T-helper 17 cell (primary cell): Measurements from ENCODE around the gene SERPINE2. TPM values are rescaled to one million over a fixed set of nuclear protein-coding genes. Genes with fewer than 3 reads are reported as not detected.
A peak's percentile ranks its signal among the peaks of the same experiment; 100 is the strongest.

Source experiments
- ATAC-seq: fragments of 150-1000 bp; cut with Tn5 transposase; 2 replicates; pipeline ENCODE4 v1.10.0; 2021; ENCODE audit warnings: mild to moderate bottlenecking, moderate library complexity
- DNase-seq, 3 donors: peaks; one replicate each; pipeline versions ENCODE4 v3.0.0 to v3.0.0-alpha.2; 2020 to 2021
- H3K9me3 ChIP-seq: one replicate; pipeline ENCODE4 v1.7.0; 2013; ENCODE audit warnings: low read length, mild to moderate bottlenecking; ENCODE audit not compliant: control insufficient read depth, poor library complexity, severe bottlenecking
- H3K27ac Mint-ChIP-seq: one replicate; pipeline ENCODE4 v1.8.0; 2022; ENCODE audit warnings: mild to moderate bottlenecking, moderate library complexity, mixed read lengths
- H3K27me3 Mint-ChIP-seq: one replicate; pipeline ENCODE4 v1.8.0; 2022; ENCODE audit warnings: mixed read lengths
- H3K36me3 Mint-ChIP-seq: one replicate; pipeline ENCODE4 v1.8.0; 2022; ENCODE audit warnings: low read depth, mixed read lengths
- H3K4me1 Mint-ChIP-seq: one replicate; pipeline ENCODE4 v1.8.0; 2022; ENCODE audit warnings: mild to moderate bottlenecking, mixed read lengths
- H3K4me3 Mint-ChIP-seq: one replicate; pipeline ENCODE4 v1.8.0; 2022; ENCODE audit warnings: mild to moderate bottlenecking, moderate library complexity, mixed read lengths
- total RNA-seq, 4 donors: library from RNA in 2 of 4; stranded (reverse) in 2 of 4; gene quantifications; one replicate each; pipeline ENCODE4 v1.2.3 and lab custom pipeline; 2022 to 2026

SERPINE2 gene
- total RNA-seq, 2 donors from 2014 or later: 0.37 to 3.9 TPM

GRCh38 chr2:223972656-223973102 is 66.4 kb downstream of the SERPINE2 start:
- DNase-seq: no peak
- ATAC-seq: no peak
- Mint-ChIP-seq H3K4me1 (peaks cover 3% of the 10 kb centered on the region), H3K27ac (no peak overlapping the region), H3K27me3 (no peaks in the 10 kb centered on the region), H3K4me3 (no peak overlapping the region), H3K36me3 (no peaks in the 10 kb centered on the region)
- H3K9me3 ChIP-seq: no peaks in the 10 kb centered on the region

- H3K9me3 ChIP-seq: no peaks in the 10 kb centered on the region
- Mint-ChIP-seq H3K4me1 (peaks cover 3% of the 10 kb centered on the region), H3K4me3 (no peak overlapping the region), H3K27me3 (no peaks in the 10 kb centered on the region), H3K36me3 (no peaks in the 10 kb centered on the region), H3K27ac (no peak overlapping the region)
- ATAC-seq: no peak
- no peak for DNase-seq
Measured at GRCh38 chr2:223971731-223972130, 67.4 kb downstream of the SERPINE2 start.

- no peaks in the 10 kb centered on the region for H3K9me3 ChIP-seq
- ATAC-seq (peak; percentile 75), DNase-seq (peak in 1 of 3 donors; percentile 53)
- Mint-ChIP-seq H3K27me3 (no peaks in the 10 kb centered on the region), H3K4me1 (peaks cover 3% of the 10 kb centered on the region), H3K36me3 (no peaks in the 10 kb centered on the region), H3K4me3 (no peak overlapping the region), H3K27ac (peak overlapping the region; percentile 16)
Measured at GRCh38 chr2:223970343-223971128, 68.5 kb downstream of the SERPINE2 start.

GRCh38 chr2:223969856-223970255 is 69.2 kb downstream of the SERPINE2 start:
- no peaks in the 10 kb centered on the region for H3K9me3 ChIP-seq
- DNase-seq (no peak), ATAC-seq (no peak)
- H3K36me3 Mint-ChIP-seq: no peaks in the 10 kb centered on the region
- peaks cover 3% of the 10 kb centered on the region for H3K4me1 Mint-ChIP-seq
- no peaks in the 10 kb centered on the region for H3K27me3 Mint-ChIP-seq
- H3K27ac Mint-ChIP-seq: no peak overlapping the region
- H3K4me3 Mint-ChIP-seq: no peak overlapping the region

- ATAC-seq (no peak), DNase-seq (no peak)
- H3K9me3 ChIP-seq: no peaks in the 10 kb centered on the region
- Mint-ChIP-seq H3K27me3 (no peaks in the 10 kb centered on the region), H3K4me1 (peaks cover 3% of the 10 kb centered on the region), H3K27ac (no peak overlapping the region), H3K4me3 (no peak overlapping the region), H3K36me3 (no peaks in the 10 kb centered on the region)
Measured at GRCh38 chr2:223969315-223969714, 69.8 kb downstream of the SERPINE2 start.

GRCh38 chr2:223967981-223968380 is 71.1 kb downstream of the SERPINE2 start:
- no peak overlapping the region for H3K27ac Mint-ChIP-seq
- no peaks in the 10 kb centered on the region for H3K36me3 Mint-ChIP-seq
- H3K27me3 Mint-ChIP-seq: no peaks in the 10 kb centered on the region
- H3K4me1 Mint-ChIP-seq: peaks cover 3% of the 10 kb centered on the region
- DNase-seq (no peak), ATAC-seq (no peak)
- no peak overlapping the region for H3K4me3 Mint-ChIP-seq
- no peaks in the 10 kb centered on the region for H3K9me3 ChIP-seq

- H3K9me3 ChIP-seq: no peaks in the 10 kb centered on the region
- DNase-seq: no peak
- peaks cover 39% of the 10 kb centered on the region for H3K4me1 Mint-ChIP-seq
- no peaks in the 10 kb centered on the region for H3K27me3 Mint-ChIP-seq
- H3K36me3 Mint-ChIP-seq: no peaks in the 10 kb centered on the region
- no peak for ATAC-seq
- H3K4me3 Mint-ChIP-seq: peak overlapping the region; percentile 47
- H3K27ac Mint-ChIP-seq: no peak overlapping the region
Measured at GRCh38 chr2:223959688-223960087, 79.4 kb downstream of the SERPINE2 start.

- H3K27me3 Mint-ChIP-seq: no peaks in the 10 kb centered on the region
- no peaks in the 10 kb centered on the region for H3K9me3 ChIP-seq
- DNase-seq (peak; percentile 93 to 98 (median 95)), ATAC-seq (peak; percentile 100)
- peak within 1 kb of the TSS; percentile 95 for H3K4me3 Mint-ChIP-seq
- no peaks in the 10 kb centered on the region for H3K36me3 Mint-ChIP-seq
- H3K4me1 Mint-ChIP-seq: peaks cover 40% of the 10 kb centered on the region
- peak within 1 kb of the TSS; percentile 99 for H3K27ac Mint-ChIP-seq
Measured at GRCh38 chr2:223957092-223957851, 81.8 kb downstream of the SERPINE2 start, which contains the start of gene MRPL44. Gene MRPL44 (plus strand): TSS chr2:223957463. CDS start chr2:223957473, 10 bp downstream.

GRCh38 chr2:223956300-223956699 is 82.8 kb downstream of the SERPINE2 start:
- peak overlapping the region; percentile 59 for H3K4me3 Mint-ChIP-seq
- peak overlapping the region; percentile 99 for H3K27ac Mint-ChIP-seq
- H3K4me1 Mint-ChIP-seq: peaks cover 33% of the 10 kb centered on the region
- no peaks in the 10 kb centered on the region for H3K36me3 Mint-ChIP-seq
- no peaks in the 10 kb centered on the region for H3K27me3 Mint-ChIP-seq
- ATAC-seq: no peak
- no peak for DNase-seq
- no peaks in the 10 kb centered on the region for H3K9me3 ChIP-seq

GRCh38 chr2:223954401-223954800 is 84.7 kb downstream of the SERPINE2 start:
- Mint-ChIP-seq H3K36me3 (no peaks in the 10 kb centered on the region), H3K4me3 (no peak overlapping the region), H3K27ac (no peak overlapping the region), H3K4me1 (peaks cover 24% of the 10 kb centered on the region), H3K27me3 (no peaks in the 10 kb centered on the region)
- ATAC-seq (no peak), DNase-seq (no peak)
- no peaks in the 10 kb centered on the region for H3K9me3 ChIP-seq

- Mint-ChIP-seq H3K27me3 (no peaks in the 10 kb centered on the region), H3K4me3 (peak overlapping the region; percentile 7), H3K27ac (no peak overlapping the region), H3K4me1 (peaks cover 30% of the 10 kb centered on the region), H3K36me3 (no peaks in the 10 kb centered on the region)
- H3K9me3 ChIP-seq: no peaks in the 10 kb centered on the region
- DNase-seq: no peak
- ATAC-seq: no peak
Measured at GRCh38 chr2:223952280-223952968, 86.7 kb downstream of the SERPINE2 start.

GRCh38 chr2:223950448-223951347 is 88.4 kb downstream of the SERPINE2 start:
- peaks cover 34% of the 10 kb centered on the region for H3K4me1 Mint-ChIP-seq
- no peak overlapping the region for H3K4me3 Mint-ChIP-seq
- H3K9me3 ChIP-seq: no peaks in the 10 kb centered on the region
- H3K27ac Mint-ChIP-seq: peak overlapping the region; percentile 53
- DNase-seq (no peak), ATAC-seq (no peak)
- H3K27me3 Mint-ChIP-seq: no peaks in the 10 kb centered on the region
- H3K36me3 Mint-ChIP-seq: peaks cover 2% of the 10 kb centered on the region
